Measurements from ENCODE around the gene ZNF107. TPM values are rescaled to one million over a fixed set of nuclear protein-coding genes. Genes with fewer than 3 reads are reported as not detected.

ZNF107 gene
- total RNA-seq = 4.0 and 4.7 TPM in 2 replicates

GRCh38 chr7:64665980-64666662 lies at the start of gene ZNF107:
Gene ZNF107, plus strand, starts transcription at chr7:64666133. Its CDS starts 150 bp downstream, at chr7:64666283.

Small RNA genes within 50 kb of the gene (small RNA-seq; reads per million reads assigned to genes)
- 0.98 reads per million, percentile 57 among the genes with 10 or more reads in this experiment for gene MIR6839

Other genes starting within 250 kb of the ZNF107 start
- 10.0 and 10.7 TPM in 2 replicates for gene ZNF680, start 103.1 kb upstream of the ZNF107 start, total RNA-seq
- gene ZNF138, start 128.3 kb downstream of the ZNF107 start, total RNA-seq = 7.2 and 7.7 TPM in 2 replicates
- 5.9 and 6.3 TPM in 2 replicates for gene ZNF273, start 237.1 kb downstream of the ZNF107 start, total RNA-seq